B cell (primary cell): ENCODE data around the gene PAQR3. TPM values are rescaled to one million over a fixed set of nuclear protein-coding genes. Genes with fewer than 3 reads are reported as not detected.

Experiments used
- ATAC-seq: fragments of 200-7000 bp; cut with Tn5 transposase; one replicate; pipeline ENCODE4 v1.10.0; 2021; ENCODE audit warnings: low read depth, mild to moderate bottlenecking, moderate number of reproducible peaks, moderate library complexity
- CTCF ChIA-PET: fragments of 350-600 bp; sonication (Branson Sonifier 250); formaldehyde crosslinking; loops from one replicate; lab custom pipeline; 2021; ENCODE audit warnings: antibody characterized with exemption, inconsistent platforms; lab: Charles Lee
- POLR2A ChIA-PET: fragments of 350-600 bp; sonication (Branson Sonifier 250); formaldehyde crosslinking; loops from one replicate; lab custom pipeline; 2021; ENCODE audit warnings: antibody characterized with exemption; lab: Charles Lee
- DNase-seq: peaks from one replicate; pipeline ENCODE4 v3.0.0; 2013
- H2AFZ ChIP-seq: 2 replicates; pipeline ENCODE4 v1.6.1; 2012; ENCODE audit warnings: mild to moderate bottlenecking, low read depth, low read length; ENCODE audit not compliant: insufficient read depth, poor library complexity, severe bottlenecking
- H3K27ac ChIP-seq, 2 donors: 1 replicate in 1 of 2; 2 replicates in 1 of 2; pipeline ENCODE4 v1.5.1; 2012 to 2013; ENCODE audit warnings: low read length in 2 of 2, mild to moderate bottlenecking in 2 of 2, moderate library complexity in 1 of 2
- H3K27me3 ChIP-seq, 4 experiments: fragments of 200-600 bp in 1 of 4; sonication (generic) in 1 of 4; replicated peaks in 1 of 4; 1 replicate in 2 of 4; 2 replicates in 2 of 4; pipeline versions ENCODE4 v1.6.1 to v1.7.0; 2013 to 2016; ENCODE audit warnings: low read length in 3 of 4, mild to moderate bottlenecking in 2 of 4, mixed read lengths in 1 of 4, moderate library complexity in 1 of 4; ENCODE audit not compliant: insufficient read depth in 4 of 4, control insufficient read depth in 3 of 4; ENCODE audit errors: control extremely low read depth in 1 of 4
- H3K36me3 ChIP-seq, 2 experiments: replicated peaks in 1 of 2; 1 replicate in 1 of 2; 2 replicates in 1 of 2; pipeline versions ENCODE4 v1.6.1 to v1.7.1; 2013; ENCODE audit warnings: low read length in 1 of 2; ENCODE audit not compliant: insufficient read depth in 2 of 2, control insufficient read depth in 1 of 2; ENCODE audit errors: control extremely low read depth in 1 of 2, extremely low read depth in 1 of 2
- H3K4me1 ChIP-seq, 2 donors: fragments of 200-600 bp in 1 of 2; sonication (generic) in 1 of 2; 1 replicate in 1 of 2; 2 replicates in 1 of 2; pipeline versions ENCODE4 v1.5.1 to v1.6.1; 2013 to 2017; ENCODE audit warnings: low read length in 2 of 2; ENCODE audit not compliant: control insufficient read depth in 2 of 2, insufficient read depth in 2 of 2
- H3K4me2 ChIP-seq: replicated peaks from 2 replicates; pipeline ENCODE3; 2012; ENCODE audit warnings: mild to moderate bottlenecking, low read depth, low read length; ENCODE audit not compliant: poor library complexity, severe bottlenecking
- H3K4me3 ChIP-seq, 5 experiments: fragments of 200-600 bp in 1 of 5; sonication (generic) in 1 of 5; 1 replicate in 3 of 5; 2 replicates in 2 of 5; pipeline versions ENCODE4 v1.5.1 to v1.7.0; 2011 to 2016; ENCODE audit warnings: low read length in 4 of 5, mild to moderate bottlenecking in 4 of 5, low read depth in 2 of 5, control low read depth in 1 of 5, moderate library complexity in 1 of 5; ENCODE audit not compliant: insufficient read depth in 1 of 5; ENCODE audit errors: control extremely low read depth in 1 of 5, extremely low read depth in 1 of 5
- H3K79me2 ChIP-seq: fragments of 200-600 bp; sonication (generic); one replicate; pipeline ENCODE4 v1.6.0; 2016; ENCODE audit warnings: low read length; ENCODE audit not compliant: control insufficient read depth, insufficient read depth
- H3K9ac ChIP-seq: fragments of 200-600 bp; sonication (generic); 2 replicates; pipeline ENCODE4 v1.6.1; 2017; ENCODE audit warnings: mild to moderate bottlenecking, low read length, moderate library complexity
- H3K9me3 ChIP-seq, 3 donors: one replicate each; pipeline versions ENCODE4 v1.6.1 to v1.7.1; 2013; ENCODE audit warnings: low read length in 2 of 3; ENCODE audit not compliant: control insufficient read depth in 2 of 3, insufficient read depth in 1 of 3; ENCODE audit errors: control extremely low read depth in 1 of 3
- H4K20me1 ChIP-seq: 2 replicates; pipeline ENCODE4 v1.6.0; 2012; ENCODE audit warnings: mild to moderate bottlenecking, low read length; ENCODE audit not compliant: insufficient read depth, control insufficient read depth, poor library complexity, severe bottlenecking
- H3K27ac Mint-ChIP-seq: one replicate; pipeline ENCODE4 v1.8.0; 2021; ENCODE audit warnings: mixed read lengths
- H3K27me3 Mint-ChIP-seq: one replicate; pipeline ENCODE4 v1.8.0; 2021; ENCODE audit warnings: mixed read lengths
- H3K4me1 Mint-ChIP-seq: one replicate; pipeline ENCODE4 v1.8.0; 2021; ENCODE audit warnings: mixed read lengths
- H3K4me3 Mint-ChIP-seq: one replicate; pipeline ENCODE4 v1.8.0; 2021; ENCODE audit warnings: mixed read lengths
- H3K9me3 Mint-ChIP-seq: one replicate; pipeline ENCODE4 v1.8.0; 2022; ENCODE audit warnings: mixed read lengths; ENCODE audit not compliant: insufficient read depth
- EZH2 ChIP-seq: IDR thresholded peaks from 2 replicates; pipeline ENCODE4 v1.6.1; 2012; ENCODE audit warnings: borderline replicate concordance, low read depth, mild to moderate bottlenecking, moderate library complexity, low read length; ENCODE audit not compliant: insufficient read depth, poor library complexity, severe bottlenecking
- WGBS: methylation state at CpG from one replicate; pipeline ENCODE4 v1.1.5; 2013; ENCODE audit warnings: missing lambda C conversion rate; ENCODE audit not compliant: insufficient coverage; 5-methylcytosine and 5-hydroxymethylcytosine counted together
- intact Hi-C: fragments of 100-400 bp; cut with micrococcal nuclease; formaldehyde crosslinking; loops from one replicate; pipeline ENCODE4 v1.10.0; 2022
- polyA plus RNA-seq: library from polyadenylated mRNA; depleted of rRNA; stranded (reverse); fragments of >200 nt; gene quantifications from 2 replicates; pipeline ENCODE4 v1.2.3, GENCODE V29; 2012
- total RNA-seq, 2 donors: library from RNA; stranded (reverse); fragments of 120-200 nt in 1 of 2; gene quantifications; 1 replicate in 1 of 2; 2 replicates in 1 of 2; pipeline versions ENCODE4 v1.2.3 to v1.2.4, GENCODE V29; 2013 to 2022
- TF ChIP-seq, protein P1 (sequence below): fragments of 200-600 bp; IDR thresholded peaks from one replicate; pipeline ENCODE4 v1.8.0; 2022; ENCODE audit warnings: antibody characterized with exemption, mild to moderate bottlenecking

PAQR3 gene
- total and polyA plus RNA-seq, 2 donors (not counting 1 experiment from before 2014, with no cell fraction given), result 5.3 to 12.6 TPM

DNA sequence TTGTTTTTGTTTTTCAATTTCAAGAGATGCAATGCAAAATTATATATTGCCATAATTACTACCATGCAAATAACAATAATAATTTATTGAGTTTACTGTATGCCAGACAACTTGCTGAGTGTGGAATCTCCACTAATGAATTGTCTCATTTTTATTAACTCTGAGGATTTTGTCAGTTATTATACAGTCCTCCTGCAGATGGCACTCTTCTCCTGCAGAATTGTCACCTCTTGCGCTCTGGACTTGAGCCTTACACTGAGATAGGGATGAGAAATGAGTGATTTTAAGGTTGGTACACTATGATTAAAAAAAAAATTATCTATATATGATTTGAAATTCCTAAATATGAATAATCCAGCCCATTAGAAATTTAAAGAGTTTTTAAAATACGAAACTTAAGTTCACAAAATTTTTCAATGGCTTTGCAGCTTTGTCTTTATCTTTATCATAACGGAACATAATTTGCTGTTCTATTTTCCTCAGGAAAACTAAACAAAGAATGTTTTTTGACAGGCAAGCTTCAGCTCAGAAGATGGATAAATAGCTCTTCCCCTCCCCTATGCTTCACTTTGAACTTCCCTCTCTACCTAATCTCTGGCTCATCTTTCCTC is 12.7 kb upstream of the PAQR3 start:
- Histone ChIP-seq H3K9ac (no peak overlapping the region), H3K4me1 (no peaks in the 10 kb centered on the region), H4K20me1 (no peaks in the 10 kb centered on the region), H3K79me2 (no peaks in the 10 kb centered on the region), H3K27me3 (peaks cover 0 to 5% (median 0%) of the 10 kb centered on the region in 4 experiments), H3K36me3 (no peaks in the 10 kb centered on the region), H3K9me3 (no peaks in the 10 kb centered on the region), H2AFZ (no peak overlapping the region), H3K27ac (no peak overlapping the region), H3K4me3 (no peak overlapping the region), H3K4me2 (no peak overlapping the region)
- Mint-ChIP-seq H3K27ac (no peak overlapping the region), H3K9me3 (no peaks in the 10 kb centered on the region), H3K4me1 (no peaks in the 10 kb centered on the region), H3K27me3 (peaks cover 26% of the 10 kb centered on the region), H3K4me3 (no peak overlapping the region)
- ATAC-seq (peak; percentile 70), DNase-seq (peak; percentile 57)
- 100% methylated on average over 1 of the region's 3 CpGs for WGBS
- ChIA-PET CTCF (interaction anchor here (0.7 to 4.7 kb wide), 16 partner anchors 11 to 1384 kb away, joined by 3 to 32 read pairs (median 4); partner anchors contain the start of genes CFAP299 and PAQR3), POLR2A (no interaction called here)
- no peak for TF ChIP-seq EZH2
- TF ChIP-seq, protein P1, sequence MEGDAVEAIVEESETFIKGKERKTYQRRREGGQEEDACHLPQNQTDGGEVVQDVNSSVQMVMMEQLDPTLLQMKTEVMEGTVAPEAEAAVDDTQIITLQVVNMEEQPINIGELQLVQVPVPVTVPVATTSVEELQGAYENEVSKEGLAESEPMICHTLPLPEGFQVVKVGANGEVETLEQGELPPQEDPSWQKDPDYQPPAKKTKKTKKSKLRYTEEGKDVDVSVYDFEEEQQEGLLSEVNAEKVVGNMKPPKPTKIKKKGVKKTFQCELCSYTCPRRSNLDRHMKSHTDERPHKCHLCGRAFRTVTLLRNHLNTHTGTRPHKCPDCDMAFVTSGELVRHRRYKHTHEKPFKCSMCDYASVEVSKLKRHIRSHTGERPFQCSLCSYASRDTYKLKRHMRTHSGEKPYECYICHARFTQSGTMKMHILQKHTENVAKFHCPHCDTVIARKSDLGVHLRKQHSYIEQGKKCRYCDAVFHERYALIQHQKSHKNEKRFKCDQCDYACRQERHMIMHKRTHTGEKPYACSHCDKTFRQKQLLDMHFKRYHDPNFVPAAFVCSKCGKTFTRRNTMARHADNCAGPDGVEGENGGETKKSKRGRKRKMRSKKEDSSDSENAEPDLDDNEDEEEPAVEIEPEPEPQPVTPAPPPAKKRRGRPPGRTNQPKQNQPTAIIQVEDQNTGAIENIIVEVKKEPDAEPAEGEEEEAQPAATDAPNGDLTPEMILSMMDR, result peak; percentile 90
- intact Hi-C loops, result loop anchor here (1.0 to 10.0 kb wide), 3 partner anchors 623 to 1263 kb away; no protein-coding TSS in a partner anchor

- Histone ChIP-seq H3K36me3 (no peaks in the 10 kb centered on the region), H3K79me2 (no peaks in the 10 kb centered on the region), H4K20me1 (no peaks in the 10 kb centered on the region), H2AFZ (no peak overlapping the region), H3K9me3 (no peaks in the 10 kb centered on the region), H3K4me3 (no peak overlapping the region), H3K4me1 (no peaks in the 10 kb centered on the region), H3K27ac (no peak overlapping the region), H3K27me3 (peaks cover 0 to 2% (median 1%) of the 10 kb centered on the region in 4 experiments), H3K9ac (no peak overlapping the region), H3K4me2 (no peak overlapping the region)
- Mint-ChIP-seq H3K9me3 (no peaks in the 10 kb centered on the region), H3K4me3 (no peak overlapping the region), H3K4me1 (no peaks in the 10 kb centered on the region), H3K27me3 (peaks cover 39% of the 10 kb centered on the region), H3K27ac (no peak overlapping the region)
- intact Hi-C loops, result loop anchor here (5.0 to 10.0 kb wide), 2 partner anchors 625 to 733 kb away; no protein-coding TSS in a partner anchor
- no peak for ATAC-seq
- ChIA-PET POLR2A (no interaction called here), CTCF (no interaction called here)
- WGBS, result no CpG with 5 or more reads among the region's 1 CpG
- no peak for DNase-seq
- TF ChIP-seq EZH2, result no peak
- TF ChIP-seq, protein P1, result no peak
Measured at GRCh38 chr4:78949735-78950134, 10.5 kb upstream of the PAQR3 start.
